ENCODE measurements around the gene EIF4G1.

DNA sequence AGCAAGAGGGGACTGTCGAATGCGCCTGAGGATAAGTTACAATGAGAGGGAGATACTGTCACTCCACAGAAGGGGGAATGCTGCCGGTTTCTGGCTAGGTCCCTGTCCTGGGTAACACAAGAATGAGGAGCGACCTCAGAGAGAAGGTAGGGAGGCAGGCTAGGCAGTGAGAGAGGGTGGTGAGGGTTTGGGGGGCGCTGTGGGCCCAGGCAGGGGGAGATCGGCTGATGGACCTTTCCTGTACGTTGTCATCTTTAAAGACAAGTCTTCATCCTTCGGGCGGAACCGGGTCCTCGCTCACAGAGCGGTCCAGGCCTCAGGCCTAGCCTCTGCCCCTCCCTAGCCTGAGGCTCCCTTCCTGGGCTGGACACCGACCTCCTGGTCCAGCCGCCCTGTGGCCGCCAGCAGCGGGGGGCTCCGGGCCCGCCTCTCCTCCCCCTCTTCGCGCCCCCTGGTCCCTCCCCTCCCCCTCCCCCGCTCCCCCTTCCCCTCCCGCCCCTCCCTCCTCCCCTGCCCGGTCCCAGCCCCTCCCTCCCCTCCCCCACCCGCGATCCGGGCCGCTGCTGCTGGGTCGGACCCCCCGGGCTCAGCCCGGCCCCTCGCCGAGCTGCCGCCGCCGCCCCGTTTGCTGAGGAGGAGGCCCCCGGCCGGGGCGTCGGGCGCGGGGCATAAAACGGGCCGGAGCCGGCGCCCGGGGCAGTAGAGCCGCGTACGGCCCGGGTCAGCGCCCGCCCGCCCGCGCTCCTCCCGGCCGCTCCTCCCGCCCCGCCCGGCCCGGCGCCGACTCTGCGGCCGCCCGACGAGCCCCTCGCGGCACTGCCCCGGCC is 65.2 kb downstream of the EIF4G1 start, which contains the start of gene CHRD:
- TF ChIP-seq, protein P1, sequence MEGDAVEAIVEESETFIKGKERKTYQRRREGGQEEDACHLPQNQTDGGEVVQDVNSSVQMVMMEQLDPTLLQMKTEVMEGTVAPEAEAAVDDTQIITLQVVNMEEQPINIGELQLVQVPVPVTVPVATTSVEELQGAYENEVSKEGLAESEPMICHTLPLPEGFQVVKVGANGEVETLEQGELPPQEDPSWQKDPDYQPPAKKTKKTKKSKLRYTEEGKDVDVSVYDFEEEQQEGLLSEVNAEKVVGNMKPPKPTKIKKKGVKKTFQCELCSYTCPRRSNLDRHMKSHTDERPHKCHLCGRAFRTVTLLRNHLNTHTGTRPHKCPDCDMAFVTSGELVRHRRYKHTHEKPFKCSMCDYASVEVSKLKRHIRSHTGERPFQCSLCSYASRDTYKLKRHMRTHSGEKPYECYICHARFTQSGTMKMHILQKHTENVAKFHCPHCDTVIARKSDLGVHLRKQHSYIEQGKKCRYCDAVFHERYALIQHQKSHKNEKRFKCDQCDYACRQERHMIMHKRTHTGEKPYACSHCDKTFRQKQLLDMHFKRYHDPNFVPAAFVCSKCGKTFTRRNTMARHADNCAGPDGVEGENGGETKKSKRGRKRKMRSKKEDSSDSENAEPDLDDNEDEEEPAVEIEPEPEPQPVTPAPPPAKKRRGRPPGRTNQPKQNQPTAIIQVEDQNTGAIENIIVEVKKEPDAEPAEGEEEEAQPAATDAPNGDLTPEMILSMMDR (IDR thresholded peaks at IDR 0.05) = no peak
- TF ChIP-seq POLR2A (IDR thresholded peaks at IDR 0.05) (no peak), POLR2AphosphoS5 (IDR thresholded peaks at IDR 0.05) (no peak)

Data from gastroesophageal sphincter (tissue), 3 donors.